GM18498 (cell line): ENCODE measurements around the gene HLF.

Experiments used
- ATAC-seq: cut with Tn5 transposase; IDR thresholded peaks from one replicate; pipeline ENCODE4 v1.9.1; 2021; ENCODE audit warnings: mild to moderate bottlenecking, moderate library complexity; ENCODE audit not compliant: unreplicated experiment

HLF gene

GRCh38 chr17:55264645-55265298 lies at the start of gene HLF:
HLF (plus strand) TSS chr17:55264960; CDS start chr17:55265485, 525 bp downstream.
- peak; percentile 95 for ATAC-seq

GRCh38 chr17:55215711-55216110 lies 49.0 kb upstream of the HLF start:
- no peak for ATAC-seq

- no peak for ATAC-seq
Measured at GRCh38 chr17:55216888-55217287, 47.9 kb upstream of the HLF start.

- ATAC-seq = no peak
Measured at GRCh38 chr17:55219459-55219858, 45.3 kb upstream of the HLF start.

- no peak for ATAC-seq
Measured at GRCh38 chr17:55219934-55220333, 44.8 kb upstream of the HLF start.

- ATAC-seq = no peak
Measured at GRCh38 chr17:55223524-55223923, 41.2 kb upstream of the HLF start.

- no peak for ATAC-seq
Measured at GRCh38 chr17:55224746-55225145, 40.0 kb upstream of the HLF start.

- no peak for ATAC-seq
Measured at GRCh38 chr17:55225237-55225636, 39.5 kb upstream of the HLF start.

GRCh38 chr17:55228683-55229192 lies 36.0 kb upstream of the HLF start:
- ATAC-seq = no peak

- no peak for ATAC-seq
Measured at GRCh38 chr17:55229276-55229675, 35.5 kb upstream of the HLF start.

- no peak for ATAC-seq
Measured at GRCh38 chr17:55230716-55231115, 34.0 kb upstream of the HLF start.

GRCh38 chr17:55233840-55234239 lies 30.9 kb upstream of the HLF start:
- ATAC-seq = no peak

- ATAC-seq = no peak
Measured at GRCh38 chr17:55236316-55236715, 28.4 kb upstream of the HLF start.

GRCh38 chr17:55237268-55237667 lies 27.5 kb upstream of the HLF start:
- ATAC-seq = peak; percentile 40

GRCh38 chr17:55237841-55238178 lies 26.9 kb upstream of the HLF start:
- no peak for ATAC-seq

GRCh38 chr17:55238179-55238930 lies 26.4 kb upstream of the HLF start:
- ATAC-seq = peak; percentile 92

- ATAC-seq = peak; percentile 25
Measured at GRCh38 chr17:55238931-55239297, 25.8 kb upstream of the HLF start.

- ATAC-seq = no peak
Measured at GRCh38 chr17:55241097-55241496, 23.7 kb upstream of the HLF start.

GRCh38 chr17:55242476-55242875 lies 22.3 kb upstream of the HLF start:
- ATAC-seq = no peak

- ATAC-seq = no peak
Measured at GRCh38 chr17:55245986-55246385, 18.8 kb upstream of the HLF start.

- ATAC-seq = no peak
Measured at GRCh38 chr17:55246583-55246982, 18.2 kb upstream of the HLF start.

GRCh38 chr17:55248077-55248476 lies 16.7 kb upstream of the HLF start:
- no peak for ATAC-seq
